NCI-H2196 treated with DMSO at 0.1 percent for 48 hours (cell line): ENCODE measurements around the gene FRY.
A peak's percentile ranks its signal among the peaks of the same experiment; 100 is the strongest.

ENCODE experiments used
- DNase-seq: peaks from one replicate; lab custom pipeline; 2025; ENCODE audit not compliant: unreplicated experiment; lab: John Stamatoyannopoulos, UW

FRY gene

DNA sequence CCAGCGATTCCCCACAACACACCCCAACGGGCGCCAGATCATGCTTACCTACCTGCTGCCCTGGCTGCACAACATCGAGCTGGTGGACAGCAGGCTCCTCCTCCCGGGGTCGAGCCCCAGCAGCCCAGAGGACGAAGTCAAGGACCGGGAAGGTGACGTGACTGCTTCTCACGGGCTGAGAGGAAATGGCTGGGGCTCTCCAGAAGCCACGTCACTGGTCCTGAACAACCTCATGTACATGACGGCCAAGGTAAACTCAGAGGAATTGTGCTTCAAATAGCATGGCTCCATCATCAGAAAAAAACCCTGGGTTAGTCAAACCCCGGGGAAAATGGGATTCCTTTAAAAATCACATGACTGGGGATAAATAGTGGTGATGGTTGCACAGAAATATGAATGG, 177.3 kb downstream of the FRY start:
- no peak for DNase-seq

DNA sequence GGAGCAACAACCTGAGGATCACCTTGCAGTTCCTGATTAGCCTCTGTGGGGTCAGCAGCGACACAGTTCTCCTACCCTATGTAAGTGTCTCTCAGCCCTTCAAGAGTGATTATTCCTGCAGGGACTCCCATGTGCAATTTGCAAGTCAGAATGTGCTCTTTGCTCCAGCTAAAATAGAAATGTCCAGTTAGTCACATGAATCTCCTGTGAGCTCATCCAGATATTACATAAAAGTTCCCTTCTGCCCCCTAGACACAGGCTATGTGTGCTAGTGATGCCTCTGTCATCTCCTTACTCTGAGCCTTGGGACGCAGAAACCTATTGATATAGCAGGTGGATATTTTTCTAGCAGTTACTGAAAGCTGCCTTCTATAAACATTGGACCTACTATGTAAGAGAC, 178.1 kb downstream of the FRY start:
- no peak for DNase-seq

DNA sequence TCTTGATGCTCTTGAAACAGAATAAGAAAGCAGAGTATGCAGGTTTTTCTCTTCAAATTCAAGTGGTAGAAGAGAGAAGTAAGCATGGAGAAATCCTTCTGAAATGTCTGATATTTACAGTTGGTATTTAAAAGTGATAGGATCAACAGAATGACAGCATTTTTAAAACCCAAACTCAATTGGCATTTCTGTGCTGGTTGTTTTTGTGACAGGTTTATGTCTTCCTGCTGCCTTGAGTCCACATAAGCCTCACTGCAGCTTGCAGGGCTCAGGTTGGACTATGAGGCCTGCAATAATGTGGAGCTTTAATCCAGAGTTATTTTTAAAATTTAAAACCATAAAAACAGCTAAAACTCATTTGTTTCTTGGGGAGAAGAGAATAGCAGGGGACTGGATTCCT, 178.5 kb downstream of the FRY start:
- DNase-seq: no peak

DNA sequence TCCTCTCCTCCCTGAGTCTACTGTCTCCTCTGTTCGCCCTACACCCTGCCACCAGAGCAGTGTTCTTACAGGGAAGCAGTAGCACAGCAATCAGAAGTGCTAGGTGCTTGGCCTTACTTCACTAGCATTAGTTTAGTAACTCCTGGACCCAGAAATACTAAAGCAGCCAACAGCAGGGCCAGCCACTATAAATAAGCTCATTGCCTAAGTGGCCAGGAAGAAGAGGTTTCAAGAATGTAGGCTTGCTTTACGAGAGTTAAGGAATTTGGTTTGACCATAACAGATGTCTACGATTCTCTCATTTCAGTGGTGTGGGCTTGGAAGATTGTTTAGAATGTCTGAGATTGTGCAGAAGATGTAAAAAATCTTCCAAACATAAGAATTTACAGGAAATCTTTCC, 180.2 kb downstream of the FRY start:
- no peak for DNase-seq

DNA sequence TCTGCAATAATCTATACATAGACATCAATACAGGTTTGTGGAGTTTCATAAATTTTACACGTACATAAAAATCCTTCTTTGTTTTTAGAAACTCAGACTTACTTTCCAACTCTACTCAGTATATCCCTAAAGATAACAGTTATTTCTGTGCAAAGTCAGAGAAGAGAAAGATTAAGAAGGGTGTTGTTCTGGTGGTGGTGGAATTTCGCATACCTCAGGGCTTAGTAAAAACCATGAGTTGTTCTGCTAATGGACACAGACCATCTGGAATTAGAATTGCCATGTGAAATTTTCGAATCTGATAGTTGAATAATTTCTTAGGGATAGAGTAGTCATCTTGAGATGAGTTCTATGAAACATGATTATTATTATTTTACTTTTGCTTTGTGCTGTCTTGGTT, 180.8 kb downstream of the FRY start:
- DNase-seq: no peak

DNA sequence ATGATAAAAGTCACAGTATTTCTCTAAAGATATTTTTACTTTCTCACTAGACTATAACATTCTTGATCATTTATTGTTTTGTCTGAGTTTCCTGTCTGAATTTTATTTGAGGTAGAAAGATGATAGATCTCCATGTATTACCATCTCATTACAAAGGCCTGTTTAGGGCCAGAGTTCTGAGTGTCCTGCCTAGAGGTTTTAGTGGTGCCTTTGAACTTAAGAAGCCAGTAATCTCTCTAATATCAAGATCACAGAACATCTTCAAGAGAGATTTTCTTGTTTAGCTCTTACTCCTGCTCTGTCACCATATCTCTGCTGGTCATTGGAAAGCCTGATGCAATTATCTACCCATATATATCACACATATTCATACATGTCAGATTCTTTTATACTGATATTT, 182.1 kb downstream of the FRY start:
- DNase-seq: no peak

DNA sequence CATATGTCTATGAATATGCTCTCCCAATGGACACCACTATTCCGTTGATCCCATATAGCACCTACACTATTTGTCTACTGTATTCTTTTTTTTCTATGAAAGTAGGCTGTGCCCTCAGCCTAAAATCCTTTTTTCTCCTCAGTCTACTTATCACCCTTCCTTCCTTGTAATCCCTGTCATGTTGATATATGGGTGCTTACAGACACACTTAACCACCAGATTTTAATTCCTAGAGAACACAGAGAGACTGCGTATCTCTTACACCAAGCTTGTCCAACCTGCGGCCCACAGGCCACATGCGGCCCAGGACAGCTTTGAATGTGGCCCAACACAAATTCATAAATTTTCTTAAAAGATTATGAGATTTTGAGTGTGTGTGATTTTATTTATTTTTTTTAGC, 182.5 kb downstream of the FRY start:
- DNase-seq: no peak

DNA sequence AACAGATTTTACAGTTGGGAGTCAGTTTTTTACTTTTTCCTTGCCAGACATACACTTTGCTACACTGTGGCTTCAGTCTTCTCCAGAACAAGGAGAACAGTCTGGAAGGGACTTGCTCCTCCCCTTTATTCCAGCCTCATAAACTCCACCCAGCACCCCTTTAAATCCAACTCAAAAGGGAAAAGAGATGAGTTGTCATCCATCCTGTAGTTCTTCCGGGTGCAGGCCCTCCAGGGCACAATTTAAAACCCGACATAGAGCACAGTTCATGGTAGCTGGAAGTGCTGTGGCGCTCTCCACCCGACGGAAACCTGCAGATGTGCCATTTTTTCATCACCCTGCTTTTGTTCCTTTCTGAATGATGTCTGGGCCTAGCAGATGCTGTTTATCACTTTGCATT, 184.7 kb downstream of the FRY start:
- no peak for DNase-seq

DNA sequence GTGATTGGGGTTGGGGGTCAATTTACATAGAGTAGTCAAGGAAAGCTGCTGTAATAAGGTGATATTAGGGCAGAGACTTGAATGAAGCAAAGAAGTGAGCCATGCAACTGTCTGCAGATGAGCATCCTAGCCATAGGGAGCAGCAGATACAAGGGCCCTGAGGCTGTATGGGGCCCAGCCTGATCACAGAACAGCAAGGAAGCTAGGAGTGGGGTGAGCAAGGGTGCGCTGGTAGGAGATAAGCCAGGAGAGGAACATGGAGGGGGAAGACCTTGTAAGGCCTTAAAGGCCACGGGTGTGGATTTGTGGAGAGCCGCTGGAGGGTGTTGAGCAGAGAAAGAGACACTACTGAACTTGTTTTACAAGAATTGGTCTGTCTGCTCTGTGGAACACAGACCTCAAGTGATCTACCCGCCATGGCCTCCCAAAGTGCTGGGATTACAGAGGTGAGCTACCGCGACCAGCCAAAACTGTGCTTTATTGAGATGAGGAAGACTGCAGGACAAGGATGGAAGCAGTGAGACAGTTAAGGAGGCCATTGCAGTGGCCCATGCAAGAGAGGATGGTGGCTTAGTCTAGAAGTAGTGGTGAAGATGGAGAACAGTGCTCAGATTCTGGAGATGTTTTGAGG, 190.6 kb downstream of the FRY start:
- no peak for DNase-seq

DNA sequence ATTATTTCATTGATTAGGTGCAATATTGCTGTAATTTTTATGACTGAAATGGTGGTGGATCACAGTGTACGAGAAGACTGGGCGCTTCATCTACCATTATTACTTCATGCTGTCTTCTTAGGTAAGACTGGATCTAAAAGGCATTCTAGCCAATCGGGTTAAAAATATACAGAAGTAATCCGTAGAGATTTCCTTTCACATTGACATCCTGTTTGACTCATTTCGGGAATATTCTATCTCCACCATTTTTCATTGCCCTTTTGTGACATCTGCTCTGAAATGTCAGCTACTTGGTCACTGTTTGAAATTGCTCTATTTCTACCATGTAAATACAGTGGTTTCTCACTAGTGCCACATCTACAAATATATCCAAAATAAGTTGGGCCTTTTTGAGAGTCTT, 193.3 kb downstream of the FRY start:
- DNase-seq: no peak

DNA sequence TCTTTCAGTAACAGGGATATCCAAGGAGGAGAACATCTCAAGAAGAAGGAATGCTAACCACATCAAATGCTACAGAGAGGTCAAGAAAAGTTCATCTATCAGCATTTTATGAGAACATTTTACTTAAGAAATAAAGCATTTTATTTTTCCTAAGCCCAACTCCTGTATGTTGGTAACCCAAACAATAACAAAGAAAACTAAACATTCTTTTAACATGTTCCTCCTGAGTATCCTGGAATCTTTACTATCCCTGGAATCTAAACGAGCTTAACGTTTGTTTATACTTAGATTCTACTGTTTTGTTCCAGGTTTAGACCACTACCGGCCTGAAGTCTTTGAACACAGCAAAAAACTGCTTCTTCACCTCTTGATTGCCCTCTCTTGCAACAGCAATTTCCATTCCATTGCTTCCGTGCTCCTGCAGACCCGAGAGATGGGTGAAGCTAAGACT, 193.9 kb downstream of the FRY start:
- no peak for DNase-seq

DNA sequence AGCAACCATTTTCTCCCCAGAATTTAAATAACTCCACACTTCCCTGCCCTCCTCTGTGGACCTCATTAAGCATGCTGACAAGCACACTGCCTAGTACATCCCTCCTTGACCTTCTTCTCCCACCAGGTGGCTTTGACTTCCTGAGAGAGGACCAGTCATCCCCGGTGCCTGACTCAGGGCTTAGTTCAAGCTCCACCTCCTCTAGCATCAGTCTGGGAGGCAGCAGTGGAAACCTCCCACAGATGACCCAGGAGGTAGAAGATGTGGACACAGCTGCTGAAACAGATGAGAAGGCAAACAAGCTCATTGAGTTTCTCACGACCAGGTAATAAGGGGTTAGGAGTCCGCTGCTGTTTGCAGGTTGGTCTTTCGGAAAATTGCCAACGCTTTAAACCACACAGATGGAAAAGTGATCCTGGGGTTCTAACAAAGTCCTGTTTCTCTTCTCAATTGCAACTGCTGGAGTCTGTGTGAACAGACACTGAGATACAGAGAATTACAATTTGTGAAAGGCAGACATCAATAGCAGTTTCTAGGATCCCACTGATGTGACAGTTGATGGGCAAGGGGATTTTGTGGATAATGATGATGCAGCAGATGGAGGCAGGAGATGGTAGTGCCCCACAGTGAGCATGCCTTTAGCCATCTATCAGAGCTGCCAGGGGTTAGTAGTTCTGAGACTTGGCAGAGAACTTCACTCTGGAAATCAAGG, 196.9 kb downstream of the FRY start:
- peak; percentile 60 for DNase-seq

DNA sequence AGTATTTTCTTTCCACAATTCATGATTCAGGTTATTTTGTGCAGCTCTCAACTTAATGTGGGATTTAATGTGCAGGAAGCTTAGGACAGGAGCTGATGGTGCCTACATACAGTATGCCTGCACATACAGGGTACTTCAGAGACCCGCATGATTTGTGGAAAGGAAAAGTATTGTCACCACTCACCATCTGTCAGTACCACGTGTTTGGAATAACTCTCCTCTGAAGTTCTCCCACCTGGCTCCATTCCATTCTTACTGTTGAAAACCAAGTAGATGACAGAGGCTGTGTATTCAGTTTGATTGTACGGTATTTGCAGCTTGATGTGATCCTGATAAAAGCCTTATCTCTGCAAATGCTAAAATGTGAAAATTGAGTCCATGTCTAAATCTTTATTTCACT, 197.9 kb downstream of the FRY start:
- peak; percentile 5 for DNase-seq

DNA sequence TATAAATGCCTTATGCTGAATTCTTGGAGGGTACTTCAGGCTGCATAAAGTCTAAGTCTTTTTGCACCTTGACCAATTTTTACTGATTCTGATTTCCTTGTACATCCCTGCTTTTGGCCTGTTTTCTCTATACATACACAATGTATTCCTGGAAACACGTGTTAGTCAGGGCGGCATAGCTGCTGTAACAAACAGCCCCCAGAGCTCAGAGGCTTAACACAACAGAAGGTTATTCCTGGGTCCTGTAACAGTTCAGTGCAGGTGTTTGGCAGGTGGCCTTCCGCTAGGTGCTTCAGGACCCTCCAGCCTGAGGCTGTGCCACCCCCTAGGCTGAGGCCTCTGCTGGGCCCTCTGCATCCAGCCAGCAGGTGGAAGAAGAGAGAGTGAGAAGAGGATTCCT, 200.7 kb downstream of the FRY start:
- no peak for DNase-seq

DNA sequence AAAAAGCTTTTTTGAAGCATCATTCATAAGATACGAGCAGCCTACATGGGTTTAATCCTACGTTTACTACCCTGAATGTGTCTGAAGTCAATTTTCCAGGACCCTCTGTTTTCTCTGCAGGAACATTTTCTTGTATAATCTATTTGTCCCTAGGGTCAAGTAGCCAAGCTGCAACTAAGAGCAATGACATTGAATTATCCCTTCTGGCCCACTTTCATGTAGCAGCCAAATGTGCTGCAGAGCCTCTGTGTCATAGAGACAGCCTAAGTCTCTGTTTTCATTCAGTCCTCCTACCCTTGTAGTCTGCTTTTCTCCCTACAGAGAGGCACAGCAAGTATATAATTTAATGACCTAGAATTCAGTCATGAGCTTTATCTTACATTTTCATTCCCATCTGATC, 201.5 kb downstream of the FRY start:
- DNase-seq: no peak

DNA sequence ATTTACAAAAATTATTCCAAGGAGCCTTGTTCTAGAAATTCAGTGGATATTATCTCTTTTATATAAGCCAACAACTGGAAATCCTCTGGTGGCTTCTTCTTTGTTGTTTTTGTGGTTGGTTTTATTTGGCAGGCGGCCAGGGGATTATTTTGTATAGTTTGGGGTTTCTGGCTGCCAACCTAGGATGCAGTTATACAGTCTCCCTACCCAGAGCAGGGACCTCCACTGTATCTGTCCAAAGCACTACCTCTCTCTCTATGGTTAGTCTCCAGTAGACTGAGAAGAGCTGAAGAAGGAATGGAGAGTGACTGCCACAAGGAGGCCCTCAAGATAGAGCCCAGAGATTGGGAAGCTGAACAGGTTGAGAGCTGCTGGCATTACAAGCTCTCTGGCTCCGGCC, 203.3 kb downstream of the FRY start:
- DNase-seq: no peak

DNA sequence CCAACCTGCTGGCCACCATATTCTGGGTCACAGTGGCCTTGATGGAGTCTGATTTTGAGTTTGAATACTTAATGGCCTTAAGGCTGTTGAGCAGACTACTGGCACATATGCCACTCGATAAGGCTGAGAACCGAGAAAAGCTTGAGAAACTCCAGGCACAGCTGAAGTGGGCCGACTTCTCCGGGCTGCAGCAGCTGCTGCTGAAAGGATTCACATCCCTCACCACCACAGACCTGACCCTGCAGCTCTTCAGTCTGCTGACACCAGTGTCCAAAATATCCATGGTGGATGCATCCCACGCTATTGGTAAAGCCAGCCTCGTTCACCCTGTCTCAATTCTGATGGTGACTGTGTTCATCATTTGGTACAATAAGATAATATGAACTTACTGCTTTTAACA, 206.1 kb downstream of the FRY start:
- no peak for DNase-seq

DNA sequence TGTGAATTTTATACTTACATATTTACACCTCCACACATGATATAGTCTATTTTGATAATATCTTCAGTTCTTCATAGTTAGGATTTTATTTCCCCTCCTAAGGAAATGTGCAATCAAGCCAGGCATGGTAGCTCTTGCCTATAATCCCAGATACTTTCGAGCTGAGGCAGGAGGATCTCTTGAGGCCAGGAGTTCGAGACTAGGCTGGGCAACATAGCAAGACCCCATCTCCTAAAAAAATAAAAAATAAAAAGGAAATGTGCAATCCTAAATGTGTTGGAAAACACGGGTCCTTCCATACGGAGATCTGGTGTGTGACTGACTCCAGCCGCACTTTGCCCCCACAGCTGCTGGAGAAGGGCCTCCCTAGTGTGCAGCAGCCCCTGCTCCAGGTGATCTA, 212.1 kb downstream of the FRY start:
- DNase-seq: no peak

DNA sequence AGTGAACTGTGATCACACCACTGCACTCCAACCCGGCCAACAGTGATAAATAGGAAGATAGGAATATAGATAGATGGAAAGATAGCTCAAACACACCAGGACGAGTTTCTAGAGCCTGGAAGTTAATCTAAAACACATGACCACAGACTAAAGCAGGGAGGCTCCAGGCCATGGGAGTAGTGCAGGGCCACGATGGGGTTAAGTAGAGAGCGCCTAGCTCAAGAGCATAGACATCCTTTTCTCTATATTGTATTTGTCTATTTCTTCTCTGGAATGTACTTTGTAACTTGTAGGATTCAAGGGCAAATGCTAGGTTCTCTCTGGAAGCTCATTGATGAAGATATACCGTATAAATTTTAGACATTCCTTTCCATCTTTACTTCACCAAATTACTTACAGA, 214.0 kb downstream of the FRY start:
- no peak for DNase-seq

DNA sequence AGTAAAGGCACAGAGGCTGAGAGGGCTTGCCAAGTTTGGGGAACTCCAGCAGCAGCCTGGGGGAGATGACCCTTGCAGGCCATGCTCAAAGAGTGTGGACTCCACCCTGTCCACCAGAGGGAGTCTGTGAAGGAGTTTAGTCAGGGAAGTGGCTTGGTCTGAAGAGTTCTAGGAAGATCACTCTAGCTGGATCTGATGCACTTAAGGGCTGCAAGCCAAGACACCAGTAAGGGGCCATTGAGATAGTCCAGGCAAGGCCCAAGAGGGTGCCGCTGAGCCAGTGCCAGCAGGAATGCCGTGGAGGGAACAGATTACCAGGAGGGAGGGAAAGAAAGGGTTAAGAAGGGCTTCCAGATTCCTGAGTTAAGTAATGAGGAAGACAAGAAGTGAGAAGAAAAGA, 214.9 kb downstream of the FRY start:
- no peak for DNase-seq

DNA sequence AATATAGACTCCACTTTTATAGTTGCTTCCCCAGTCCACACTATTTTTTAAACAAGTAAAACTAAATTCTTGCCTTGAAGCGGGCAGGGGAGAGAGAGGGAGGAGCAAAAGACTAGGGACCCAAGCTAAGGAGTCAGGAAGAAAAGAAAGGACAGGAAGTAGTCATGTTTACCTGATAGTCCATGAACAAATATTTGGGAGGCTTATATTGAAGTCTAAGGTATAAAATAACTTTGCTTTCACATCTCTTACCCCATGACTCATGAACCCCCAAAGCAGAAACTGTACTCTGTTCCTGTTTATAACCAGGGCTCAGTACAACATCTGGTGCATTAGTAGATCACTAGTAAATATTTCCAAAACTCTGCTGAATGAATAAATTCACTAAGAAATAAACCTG, 216.3 kb downstream of the FRY start:
- no peak for DNase-seq

DNA sequence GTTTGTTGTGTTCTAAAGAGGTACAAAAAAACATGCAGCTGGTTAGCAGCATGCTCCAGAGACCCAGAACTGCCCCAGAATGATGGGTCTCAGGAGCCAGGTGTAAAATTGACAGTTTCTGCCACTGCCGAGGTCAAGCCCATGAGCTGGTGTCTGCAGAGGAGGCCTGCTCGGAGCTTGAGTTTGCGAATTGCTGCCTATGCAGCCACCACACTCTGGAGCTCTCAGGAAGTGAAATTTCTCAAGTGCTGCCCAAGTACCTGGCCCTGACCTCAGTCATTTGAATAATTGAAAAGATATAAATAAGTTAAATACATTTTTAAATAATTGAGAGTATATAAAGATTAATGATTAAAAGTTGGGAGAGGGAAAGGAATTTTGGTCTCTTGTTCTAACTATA, 217.2 kb downstream of the FRY start:
- DNase-seq: no peak

DNA sequence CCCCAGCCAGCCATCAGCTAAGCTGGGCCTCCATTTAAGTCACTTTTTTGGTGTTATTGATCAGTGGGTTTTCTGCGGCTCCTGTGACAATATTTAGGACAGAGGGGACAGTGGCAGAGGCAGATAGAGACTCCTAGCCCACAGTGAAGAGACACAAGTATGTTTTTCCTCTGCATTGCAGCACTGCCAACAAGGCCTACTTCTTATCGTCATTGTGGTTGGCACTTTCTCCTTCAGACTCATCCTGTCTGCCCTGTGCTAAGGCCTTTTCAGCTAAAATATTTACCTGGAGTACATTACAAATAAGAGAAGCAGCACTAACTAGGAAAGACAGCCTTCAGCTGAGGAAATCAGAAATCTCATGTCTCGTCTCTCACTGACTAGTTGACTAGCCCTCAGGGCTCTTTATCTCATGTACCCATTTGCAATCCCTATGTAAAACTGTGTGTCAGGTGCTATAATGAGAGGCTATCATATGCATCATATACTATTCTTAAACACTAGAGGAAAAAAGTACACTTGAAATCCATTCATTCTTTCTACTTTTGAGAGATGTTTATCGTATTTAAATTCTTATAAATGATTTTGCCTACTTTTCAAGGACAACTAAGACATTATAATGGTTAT, 221.4 kb downstream of the FRY start:
- no peak for DNase-seq
